Measurements from ENCODE around the gene FAM168A. TPM values are rescaled to one million over a fixed set of nuclear protein-coding genes. Genes with fewer than 3 reads are reported as not detected.

The FAM168A gene
- total and polyA plus RNA-seq, 2 of the 8 experiments (the other 6 are each of a cell fraction or from before 2014, with no cell fraction given) = 17.1 to 21.6 TPM

- TF ChIP-seq PHF8 (conservative IDR thresholded peaks at IDR 0.05; ENCODE audit: low read depth, low read length) (no peak), CBX5 (IDR thresholded peaks at IDR 0.05; ENCODE audit: low read depth, low read length) (no peak), GABPA (IDR thresholded peaks at IDR 0.05; ENCODE audit: borderline replicate concordance, insufficient read depth, low read length) (no peak)
Observed at GRCh38 chr11:73366953-73367352, 231.0 kb downstream of the FAM168A start (continued).

Measured in H1 (cell line).